CD14-positive monocyte (primary cell): Measurements from ENCODE around the gene PDE6B. TPM values are rescaled to one million over a fixed set of nuclear protein-coding genes. Genes with fewer than 3 reads are reported as not detected.

Experiments used
- DNase-seq, 3 donors: peaks; one replicate each; pipeline ENCODE4 v3.0.0-alpha.2; 2011 to 2022
- H2AFZ ChIP-seq: 2 replicates; pipeline ENCODE4 v1.6.0; 2012; ENCODE audit warnings: mild to moderate bottlenecking, low read depth, low read length, inconsistent platforms; ENCODE audit not compliant: insufficient read depth, poor library complexity, severe bottlenecking
- H3K27ac ChIP-seq, 2 donors: 1 replicate in 1 of 2; 2 replicates in 1 of 2; pipeline ENCODE4 v1.5.1; 2012 to 2013; ENCODE audit warnings: low read length in 2 of 2, control low read depth in 1 of 2, inconsistent platforms in 1 of 2, low read depth in 1 of 2, mild to moderate bottlenecking in 1 of 2
- H3K27me3 ChIP-seq, 2 donors: one replicate each; pipeline versions ENCODE4 v1.6.0 to v1.6.1; 2011 to 2013; ENCODE audit warnings: low read length in 2 of 2; ENCODE audit not compliant: control insufficient read depth in 2 of 2, insufficient read depth in 2 of 2
- H3K36me3 ChIP-seq, 2 donors: replicated peaks in 1 of 2; 1 replicate in 1 of 2; 2 replicates in 1 of 2; pipeline versions ENCODE4 v1.5.1 to v1.6.1; 2012 to 2013; ENCODE audit warnings: low read length in 2 of 2, control low read depth in 1 of 2, inconsistent platforms in 1 of 2, mild to moderate bottlenecking in 1 of 2; ENCODE audit not compliant: insufficient read depth in 2 of 2, control insufficient read depth in 1 of 2
- H3K4me1 ChIP-seq, 2 donors: 1 replicate in 1 of 2; 2 replicates in 1 of 2; pipeline versions ENCODE4 v1.5.1 to v1.6.1; 2012 to 2013; ENCODE audit warnings: low read length in 2 of 2, control low read depth in 1 of 2, inconsistent platforms in 1 of 2, mild to moderate bottlenecking in 1 of 2, moderate library complexity in 1 of 2; ENCODE audit not compliant: insufficient read depth in 2 of 2, control insufficient read depth in 1 of 2
- H3K4me2 ChIP-seq: replicated peaks from 2 replicates; pipeline ENCODE3; 2012; ENCODE audit warnings: low read length, moderate library complexity, mild to moderate bottlenecking; ENCODE audit not compliant: poor library complexity, severe bottlenecking; ENCODE audit errors: extremely low read depth
- H3K4me3 ChIP-seq, 3 experiments: fragments of 200-600 bp in 1 of 3; sonication (generic) in 1 of 3; replicated peaks in 1 of 3; 1 replicate in 2 of 3; 2 replicates in 1 of 3; pipeline ENCODE4 v1.5.1; 2011 to 2013; ENCODE audit warnings: low read length in 3 of 3, mild to moderate bottlenecking in 3 of 3, control low read depth in 2 of 3, low read depth in 2 of 3, inconsistent platforms in 1 of 3, moderate library complexity in 1 of 3
- H3K79me2 ChIP-seq: 2 replicates; pipeline ENCODE4 v1.6.0; 2012; ENCODE audit warnings: mild to moderate bottlenecking, control low read depth, inconsistent platforms, low read length, moderate library complexity; ENCODE audit not compliant: insufficient read depth
- H3K9ac ChIP-seq: 2 replicates; pipeline ENCODE4 v1.6.0; 2017; ENCODE audit warnings: low read length, mild to moderate bottlenecking; ENCODE audit not compliant: insufficient read depth, poor library complexity, severe bottlenecking
- H3K9me3 ChIP-seq, 2 donors: replicated peaks in 1 of 2; 1 replicate in 1 of 2; 2 replicates in 1 of 2; pipeline versions ENCODE4 v1.5.1 to v1.6.1; 2012 to 2013; ENCODE audit warnings: low read length in 2 of 2, control low read depth in 1 of 2; ENCODE audit not compliant: control insufficient read depth in 1 of 2, insufficient read depth in 1 of 2
- H4K20me1 ChIP-seq: 2 replicates; pipeline ENCODE4 v1.6.0; 2012; ENCODE audit warnings: mild to moderate bottlenecking, low read length, control low read depth, moderate library complexity; ENCODE audit not compliant: insufficient read depth
- H3K27ac Mint-ChIP-seq, 7 donors: one replicate each; pipeline ENCODE4 v1.8.0; 2020; ENCODE audit warnings: mild to moderate bottlenecking in 7 of 7, mixed read lengths in 7 of 7, moderate library complexity in 6 of 7, inconsistent platforms in 2 of 7
- H3K27me3 Mint-ChIP-seq, 3 donors: one replicate each; pipeline ENCODE4 v1.8.0; 2021 to 2022; ENCODE audit warnings: low read depth in 3 of 3, mild to moderate bottlenecking in 3 of 3, mixed read lengths in 3 of 3, moderate library complexity in 3 of 3, inconsistent platforms in 1 of 3
- H3K36me3 Mint-ChIP-seq, 2 donors: one replicate each; pipeline ENCODE4 v1.8.0; 2020; ENCODE audit warnings: mixed read lengths in 2 of 2, inconsistent platforms in 1 of 2, mild to moderate bottlenecking in 1 of 2
- H3K4me1 Mint-ChIP-seq: one replicate; pipeline ENCODE4 v1.8.0; 2020; ENCODE audit warnings: mild to moderate bottlenecking, mixed read lengths
- H3K4me3 Mint-ChIP-seq, 2 donors: one replicate each; pipeline ENCODE4 v1.8.0; 2020; ENCODE audit warnings: mild to moderate bottlenecking in 2 of 2, mixed read lengths in 2 of 2, moderate library complexity in 1 of 2
- H3K9me3 Mint-ChIP-seq, 7 donors: one replicate each; pipeline ENCODE4 v1.8.0; 2020 to 2022; ENCODE audit warnings: mixed read lengths in 7 of 7, mild to moderate bottlenecking in 6 of 7, moderate library complexity in 6 of 7, inconsistent platforms in 2 of 7
- WGBS: methylation state at CpG from one replicate; pipeline ENCODE4 v1.1.5; 2013; ENCODE audit warnings: missing lambda C conversion rate; ENCODE audit not compliant: insufficient coverage; 5-methylcytosine and 5-hydroxymethylcytosine counted together
- intact Hi-C, 2 donors: fragments of 100-400 bp; cut with micrococcal nuclease; formaldehyde crosslinking; loops; one replicate each; pipeline versions ENCODE4 v1.15.0 to v1.15.1; 2023
- polyA plus RNA-seq, 3 donors: library from polyadenylated mRNA; depleted of rRNA in 1 of 3; unstranded in 2 of 3; stranded (reverse) in 1 of 3; fragments of 300-500 nt in 2 of 3; fragments of >200 nt in 1 of 3; fragmentation: Illumina TruSeq in 2 of 3; gene quantifications; 1 replicate in 2 of 3; 2 replicates in 1 of 3; pipeline ENCODE4 v1.2.3, GENCODE V29; 2012 to 2021
- TF ChIP-seq, protein P1 (sequence below): fragments of 200-600 bp; IDR thresholded peaks from one replicate; pipeline ENCODE4 v1.8.0; 2022; ENCODE audit warnings: antibody characterized with exemption, mild to moderate bottlenecking

Gene PDE6B
- polyA plus RNA-seq, 3 donors, result 3.7 to 6.3 (median 4.6) TPM

GRCh38 chr4:681736-682451 is 56.5 kb downstream of the PDE6B start:
- Histone ChIP-seq H3K79me2 (peaks cover 7% of the 10 kb centered on the region), H3K4me2 (no peak overlapping the region), H3K9me3 (no peaks in the 10 kb centered on the region), H2AFZ (no peak overlapping the region), H3K4me1 (peaks cover 28 to 35% of the 10 kb centered on the region in 2 donors), H3K4me3 (no peak overlapping the region), H3K27me3 (no peaks in the 10 kb centered on the region), H4K20me1 (peaks cover 43% of the 10 kb centered on the region), H3K27ac (no peak overlapping the region), H3K9ac (no peak overlapping the region), H3K36me3 (peaks cover 4 to 18% of the 10 kb centered on the region in 2 donors)
- TF ChIP-seq, protein P1, sequence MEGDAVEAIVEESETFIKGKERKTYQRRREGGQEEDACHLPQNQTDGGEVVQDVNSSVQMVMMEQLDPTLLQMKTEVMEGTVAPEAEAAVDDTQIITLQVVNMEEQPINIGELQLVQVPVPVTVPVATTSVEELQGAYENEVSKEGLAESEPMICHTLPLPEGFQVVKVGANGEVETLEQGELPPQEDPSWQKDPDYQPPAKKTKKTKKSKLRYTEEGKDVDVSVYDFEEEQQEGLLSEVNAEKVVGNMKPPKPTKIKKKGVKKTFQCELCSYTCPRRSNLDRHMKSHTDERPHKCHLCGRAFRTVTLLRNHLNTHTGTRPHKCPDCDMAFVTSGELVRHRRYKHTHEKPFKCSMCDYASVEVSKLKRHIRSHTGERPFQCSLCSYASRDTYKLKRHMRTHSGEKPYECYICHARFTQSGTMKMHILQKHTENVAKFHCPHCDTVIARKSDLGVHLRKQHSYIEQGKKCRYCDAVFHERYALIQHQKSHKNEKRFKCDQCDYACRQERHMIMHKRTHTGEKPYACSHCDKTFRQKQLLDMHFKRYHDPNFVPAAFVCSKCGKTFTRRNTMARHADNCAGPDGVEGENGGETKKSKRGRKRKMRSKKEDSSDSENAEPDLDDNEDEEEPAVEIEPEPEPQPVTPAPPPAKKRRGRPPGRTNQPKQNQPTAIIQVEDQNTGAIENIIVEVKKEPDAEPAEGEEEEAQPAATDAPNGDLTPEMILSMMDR, result no peak
- peaks cover 12 to 23% of the 10 kb centered on the region in 2 donors for H3K36me3 Mint-ChIP-seq
- peaks cover 5 to 19% (median 10%) of the 10 kb centered on the region in 3 donors for H3K27me3 Mint-ChIP-seq
- peaks cover 30% of the 10 kb centered on the region for H3K4me1 Mint-ChIP-seq
- no peak overlapping the region for H3K27ac Mint-ChIP-seq
- WGBS, result 94% methylated on average over 38 of the region's 58 CpGs
- peaks cover 0 to 2% (median 0%) of the 10 kb centered on the region in 7 donors for H3K9me3 Mint-ChIP-seq
- no peak overlapping the region for H3K4me3 Mint-ChIP-seq
- DNase-seq, result no peak
- intact Hi-C loops, result loop anchor here in 1 of 2 donors (5.0 to 10.0 kb wide), 2 partner anchors 100 to 347 kb away; partner anchors contain the start of gene ZNF141

- Mint-ChIP-seq H3K27me3 (peaks cover 5 to 19% (median 8%) of the 10 kb centered on the region in 3 donors), H3K9me3 (peaks cover 0 to 2% (median 0%) of the 10 kb centered on the region in 7 donors), H3K4me3 (no peak overlapping the region), H3K27ac (no peak overlapping the region), H3K4me1 (peaks cover 36% of the 10 kb centered on the region), H3K36me3 (peaks cover 12 to 23% of the 10 kb centered on the region in 2 donors)
- Histone ChIP-seq H3K9ac (no peak overlapping the region), H2AFZ (no peak overlapping the region), H3K79me2 (peaks cover 11% of the 10 kb centered on the region), H3K4me3 (no peak overlapping the region), H3K4me1 (peaks cover 35 to 43% of the 10 kb centered on the region in 2 donors), H3K27me3 (no peaks in the 10 kb centered on the region), H3K36me3 (peaks cover 4 to 18% of the 10 kb centered on the region in 2 donors), H3K27ac (no peak overlapping the region), H4K20me1 (peaks cover 45% of the 10 kb centered on the region), H3K4me2 (no peak overlapping the region), H3K9me3 (no peaks in the 10 kb centered on the region)
- no peak for DNase-seq
- TF ChIP-seq, protein P1, result no peak
- intact Hi-C loops, result loop anchor here in 1 of 2 donors (5.0 to 10.0 kb wide), 2 partner anchors 100 to 348 kb away; partner anchors contain the start of gene ZNF141
- WGBS, result 90% methylated on average over 19 of the region's 23 CpGs
Observed at GRCh38 chr4:682490-683172, 57.3 kb downstream of the PDE6B start.
